GM21825 (cell line): ENCODE measurements around the gene TFPI.
"Not testable (repeated sequence)": the region's sequence is repeated elsewhere in the genome, so short reads cannot be mapped to it uniquely, and the experiment has no call there.

ENCODE experiments used
- ATAC-seq: cut with Tn5 transposase; IDR thresholded peaks from one replicate; pipeline ENCODE4 v1.9.1; 2021; ENCODE audit warnings: mild to moderate bottlenecking, moderate library complexity; ENCODE audit not compliant: unreplicated experiment

Gene TFPI

DNA sequence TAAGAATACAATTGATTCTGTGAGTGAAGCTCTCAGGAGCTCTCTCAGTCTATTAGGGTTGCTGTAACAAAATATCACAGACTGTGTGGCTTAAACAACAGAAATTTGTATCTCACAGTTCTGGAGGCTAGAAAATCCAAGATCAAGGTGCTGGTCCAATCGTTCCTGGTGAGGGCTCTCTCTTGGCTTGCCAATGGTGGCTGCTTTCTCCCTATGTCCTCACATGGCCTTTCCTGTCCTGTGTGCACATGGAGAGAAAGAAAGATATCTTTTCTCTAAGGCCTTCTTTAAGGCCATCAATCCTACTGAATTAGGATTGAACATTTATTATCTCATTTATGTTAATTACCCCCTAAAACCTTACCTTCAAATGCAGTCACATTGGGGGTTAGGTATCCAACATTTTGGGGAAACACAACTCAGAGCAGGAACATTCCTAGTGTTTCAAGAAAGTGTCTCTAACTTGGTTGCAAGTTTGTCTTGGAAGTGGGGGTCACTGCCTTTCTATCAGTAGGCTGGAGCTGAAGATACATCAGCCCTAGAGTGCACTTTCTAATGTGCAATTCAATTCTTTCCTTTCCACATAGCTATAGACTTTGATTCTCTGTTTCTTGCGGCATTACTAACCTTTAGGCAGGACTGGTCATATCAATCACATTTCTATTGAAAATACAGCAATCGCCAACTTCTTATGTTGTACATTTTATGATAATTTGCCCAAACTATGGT, 24.8 kb downstream of the TFPI start:
- no peak for ATAC-seq

GRCh38 chr2:187528042-187528441, 26.2 kb downstream of the TFPI start:
- ATAC-seq, result no peak

DNA sequence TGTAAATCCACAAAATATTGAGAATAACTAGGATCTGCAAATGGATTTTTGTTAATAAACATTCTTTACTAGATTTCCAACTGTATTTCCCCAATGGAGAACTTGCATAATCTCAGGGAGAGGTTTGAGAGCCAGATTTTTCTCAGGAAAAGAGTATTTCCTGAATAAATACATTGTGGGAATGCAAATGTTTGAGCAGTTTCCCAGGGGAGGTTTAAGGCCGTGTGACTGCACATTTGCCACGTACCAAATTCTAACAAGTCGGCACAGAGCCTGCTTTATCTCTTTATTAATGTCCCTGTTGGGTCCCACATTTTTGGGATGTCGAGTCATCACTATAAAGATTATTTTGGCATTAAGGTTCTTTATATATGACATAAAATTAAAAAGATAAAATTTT, 27.0 kb downstream of the TFPI start:
- ATAC-seq, result no peak

- ATAC-seq, result no peak
Observed at GRCh38 chr2:187526792-187527191, 27.4 kb downstream of the TFPI start.

DNA sequence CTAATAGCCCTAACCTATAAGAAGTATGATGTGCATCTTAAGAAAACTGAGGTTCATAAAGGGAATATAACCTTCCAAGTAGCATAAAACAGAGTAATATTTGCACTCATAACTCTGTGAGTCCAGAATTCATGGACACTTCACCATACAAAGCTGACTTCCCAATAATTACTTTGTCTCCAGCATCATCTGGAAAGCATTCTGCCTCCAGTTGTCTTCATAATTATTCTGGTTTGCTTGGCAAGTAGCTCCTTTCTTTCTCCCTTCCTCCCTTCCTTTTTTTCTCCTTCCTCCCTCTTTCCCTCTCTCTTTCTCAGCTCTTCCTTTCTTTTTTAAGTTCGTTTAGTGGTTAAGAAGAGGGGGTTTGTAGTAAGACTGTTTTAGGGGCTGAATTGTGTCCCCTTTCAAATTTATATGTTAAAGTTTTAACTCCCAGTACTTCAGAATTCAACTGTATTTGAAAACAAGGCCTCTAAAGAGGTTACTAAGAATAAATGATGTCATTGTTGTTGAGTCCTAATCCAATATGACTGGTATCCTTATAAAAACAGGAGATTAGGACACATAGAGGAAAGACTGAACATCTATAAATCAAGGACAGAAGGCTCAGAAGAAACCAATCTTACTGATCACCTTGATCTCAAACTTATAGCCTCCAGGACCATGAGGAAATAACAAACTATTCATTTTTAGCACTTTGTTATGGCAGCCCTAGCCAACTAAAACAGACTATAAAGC, 28.9 kb downstream of the TFPI start:
- no peak for ATAC-seq

GRCh38 chr2:187523325-187523724, 30.9 kb downstream of the TFPI start:
- ATAC-seq, result no peak

DNA sequence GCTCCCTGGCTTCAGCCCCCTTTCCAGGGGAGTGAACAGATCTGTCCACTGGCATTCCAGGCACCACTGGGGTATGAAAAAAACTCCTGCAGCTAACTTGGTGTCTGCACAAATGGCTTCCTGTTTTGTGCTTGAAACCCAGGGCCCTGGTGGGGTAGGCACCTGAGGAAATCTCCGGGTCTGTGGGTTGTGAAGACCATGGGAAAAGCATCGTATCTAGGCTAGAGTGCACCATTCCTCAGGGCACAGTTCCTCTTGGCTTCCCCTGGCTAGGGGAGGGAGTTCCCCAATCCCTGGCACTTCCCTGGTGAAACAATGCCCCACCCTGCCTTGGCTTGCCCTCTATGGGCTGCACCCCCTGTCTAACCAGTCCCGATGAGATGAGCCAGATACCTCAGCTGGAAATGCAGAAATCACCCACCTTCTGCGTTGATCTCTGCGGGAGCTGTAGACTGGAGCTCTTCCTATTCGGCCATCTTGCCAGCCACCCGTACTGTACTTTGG, 34.1 kb downstream of the TFPI start:
- no peak for ATAC-seq

- no peak for ATAC-seq
Observed at GRCh38 chr2:187519419-187520120, 34.7 kb downstream of the TFPI start.

- not testable (repeated sequence) for ATAC-seq
Observed at GRCh38 chr2:187517750-187518361, 36.4 kb downstream of the TFPI start.

DNA sequence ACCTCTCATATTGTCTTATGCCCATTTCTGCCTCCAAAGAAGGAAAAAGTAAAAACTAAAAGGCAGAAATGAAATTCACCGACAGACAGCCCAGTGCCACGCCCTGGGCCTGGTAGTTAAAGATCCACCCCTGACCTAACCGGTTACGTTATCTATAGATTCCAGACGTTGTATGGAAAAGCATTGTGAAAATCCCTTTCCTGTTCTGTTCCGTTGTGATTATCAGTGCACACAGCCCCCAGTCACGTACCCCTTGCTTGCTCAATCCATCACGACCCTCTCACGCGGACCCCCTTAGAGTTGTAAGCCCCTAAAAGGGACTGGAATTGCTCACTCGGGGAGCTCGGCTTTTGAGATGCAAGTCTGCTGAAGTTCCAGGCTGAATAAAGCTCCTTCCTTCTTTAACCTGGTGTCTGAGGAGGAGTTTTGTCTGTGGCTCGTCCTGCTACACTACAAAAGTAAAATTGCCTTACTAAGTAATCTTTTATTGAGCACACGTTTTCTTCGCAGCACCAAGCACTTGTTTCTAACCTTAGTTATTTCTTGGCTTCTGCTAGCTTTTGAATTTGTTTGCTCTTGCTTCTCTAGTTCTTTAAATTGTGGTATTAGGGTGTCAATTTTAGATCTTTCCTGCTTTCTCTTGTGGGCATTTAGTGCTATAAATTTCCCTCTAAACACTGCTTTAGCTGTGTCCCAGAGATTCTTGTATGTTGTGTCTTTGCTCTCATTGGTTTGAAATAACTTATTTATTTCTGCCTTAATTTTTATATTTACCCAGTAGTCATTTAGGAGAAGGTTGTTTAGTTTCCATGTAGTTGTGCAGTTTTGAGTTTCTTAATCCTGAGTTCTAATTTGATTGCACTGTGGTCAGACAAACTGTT, 37.4 kb downstream of the TFPI start:
- not testable (repeated sequence) for ATAC-seq

GRCh38 chr2:187514930-187515329, 39.3 kb downstream of the TFPI start:
- ATAC-seq, result no peak

- not testable (repeated sequence) for ATAC-seq
Observed at GRCh38 chr2:187514235-187514829, 39.9 kb downstream of the TFPI start.

- not testable (repeated sequence) for ATAC-seq
Observed at GRCh38 chr2:187513460-187514234, 40.6 kb downstream of the TFPI start.

DNA sequence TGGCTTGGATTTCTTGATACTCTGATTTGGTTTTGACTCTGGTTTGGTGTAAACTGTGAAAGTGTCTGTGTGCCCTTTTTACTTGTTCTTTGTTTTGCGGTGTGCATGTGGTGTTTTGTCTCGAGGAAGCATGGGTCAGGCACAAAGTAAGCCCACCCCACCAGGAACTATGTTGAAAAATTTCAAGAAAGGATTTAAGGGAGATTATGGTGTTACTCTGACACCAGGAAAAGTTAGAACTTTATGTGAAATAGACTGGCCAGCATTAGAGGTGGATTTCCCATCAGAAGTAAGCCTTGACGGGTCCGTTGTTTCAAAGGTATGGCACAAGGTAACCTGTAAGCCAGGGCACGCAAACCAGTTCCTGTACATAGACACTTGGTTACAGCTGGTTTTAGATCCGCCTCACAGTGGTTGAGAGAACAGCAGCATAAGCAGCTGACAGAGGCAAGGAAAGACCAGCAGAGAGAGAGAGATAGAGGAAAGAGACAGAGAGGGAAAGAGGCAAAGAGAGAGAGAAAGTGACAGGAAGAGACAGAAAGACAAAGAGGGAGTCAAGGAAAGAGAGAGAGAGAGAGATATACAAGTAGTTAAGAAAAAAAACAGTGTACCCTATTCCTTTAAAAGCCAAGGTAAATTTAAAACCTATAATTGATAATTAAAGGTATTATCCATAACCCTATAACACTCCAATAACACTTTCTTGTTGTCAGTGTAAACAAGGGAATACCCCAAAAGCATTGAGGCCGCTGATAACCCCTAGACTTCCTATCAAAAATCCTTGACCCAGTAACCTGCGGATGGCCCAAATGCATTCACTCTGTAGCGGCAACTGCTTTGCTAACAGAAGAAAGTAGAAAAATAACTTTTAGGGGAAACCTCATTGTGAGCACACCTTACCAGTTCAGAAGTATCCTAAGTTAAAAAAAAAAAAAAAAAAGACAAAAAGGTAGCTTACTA, 42.6 kb downstream of the TFPI start:
- no peak for ATAC-seq

DNA sequence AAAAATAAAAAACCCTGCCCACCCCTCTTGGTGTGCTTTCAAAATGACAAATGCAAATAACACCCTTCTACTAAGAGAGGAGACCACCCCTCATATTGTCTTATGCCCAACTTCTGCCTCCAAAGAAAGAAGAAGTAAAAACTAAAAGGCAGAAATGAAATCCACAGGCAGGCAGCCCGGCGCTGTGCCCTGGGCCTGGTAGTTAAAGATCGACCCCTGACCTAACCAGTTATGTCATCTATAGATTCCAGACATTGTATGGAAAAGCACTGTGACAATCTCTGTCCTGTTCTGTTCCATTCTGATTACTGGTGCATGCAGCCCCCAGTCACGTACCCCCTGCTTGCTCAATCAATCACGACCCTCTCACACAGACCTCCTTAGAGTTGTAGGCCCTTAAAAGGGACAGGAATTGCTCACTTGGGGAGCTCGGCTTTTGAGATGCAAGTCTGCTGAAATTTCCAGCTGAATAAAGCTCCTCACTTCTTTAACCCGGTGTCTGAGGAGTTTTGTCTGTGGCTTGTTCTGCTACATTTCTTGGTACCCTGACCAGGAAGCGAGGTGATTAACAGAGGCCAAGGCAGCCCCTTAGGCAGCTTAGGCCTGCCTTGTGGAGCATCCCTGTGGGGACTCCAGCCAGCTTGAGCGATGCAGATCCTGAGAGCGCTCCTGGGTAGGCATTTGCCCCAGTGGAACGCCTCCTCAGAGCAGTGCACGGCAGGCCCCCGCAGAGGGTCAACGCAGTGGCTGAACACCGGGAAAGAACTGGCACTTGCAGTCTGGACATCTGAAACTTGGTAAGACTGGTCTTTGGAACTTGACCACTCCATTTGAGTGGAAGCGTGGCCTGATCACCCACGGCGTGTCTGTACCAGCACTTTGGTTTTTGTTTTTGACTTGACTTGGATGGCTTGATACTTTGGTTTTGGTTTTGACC, 43.5 kb downstream of the TFPI start:
- ATAC-seq, result not testable (repeated sequence)

DNA sequence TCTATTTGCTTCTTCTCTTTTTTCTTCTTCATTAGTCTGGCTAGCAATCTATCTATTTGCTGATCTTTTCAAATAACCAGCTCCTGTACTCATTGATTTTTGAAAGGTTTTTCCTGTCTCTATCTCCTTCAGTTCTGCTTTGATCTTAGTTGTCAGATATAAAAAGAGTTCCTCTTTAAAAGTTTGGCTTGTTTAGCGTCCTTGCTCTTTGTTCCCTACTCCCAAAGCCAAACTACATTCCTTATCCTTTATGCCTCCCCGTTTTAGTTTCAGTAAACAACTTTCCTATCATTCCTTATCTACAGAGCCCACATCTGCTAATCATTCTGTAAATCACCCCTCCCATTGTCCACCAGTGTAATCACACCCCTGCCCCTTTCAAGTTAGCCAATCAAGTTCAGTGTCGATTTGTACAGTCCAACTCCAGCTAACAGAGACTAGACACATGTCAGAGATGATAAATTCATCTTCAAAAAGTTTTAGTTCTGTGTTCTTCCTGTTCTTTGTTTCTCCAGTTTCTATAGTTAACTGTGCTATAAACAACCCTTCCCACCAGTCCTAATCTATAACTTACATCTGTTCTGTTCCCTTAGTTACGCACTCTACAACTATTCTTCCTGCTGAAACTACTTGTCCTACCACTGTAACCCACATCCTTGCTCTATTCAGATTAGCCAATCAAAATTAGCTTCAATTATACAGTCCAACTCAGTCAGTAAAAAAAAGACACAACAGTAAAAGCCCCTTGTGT, 44.4 kb downstream of the TFPI start:
- no peak for ATAC-seq
